T-helper 1 cell treated with Interleukin-12 subunit alpha and Interleukin-12 subunit beta and Interleukin-4 antibody, amounts not matched to agents 30 ng/mL and 1 ng/mL, for 36 hours (primary cell): ENCODE measurements around the gene ITPKB. TPM values are rescaled to one million over a fixed set of nuclear protein-coding genes. Genes with fewer than 3 reads are reported as not detected.
"Not testable (repeated sequence)": the region's sequence is repeated elsewhere in the genome, so short reads cannot be mapped to it uniquely, and the experiment has no call there.

ENCODE experiments used
- intact Hi-C: fragments of 100-400 bp; cut with micrococcal nuclease; formaldehyde crosslinking; loops from one replicate; pipeline ENCODE4 v1.15.1; 2024
- total RNA-seq: library from RNA; stranded (reverse); gene quantifications from 2 replicates; pipeline ENCODE4 v1.2.3, GENCODE V29; 2022

The ITPKB gene
- total RNA-seq, 1 donor from 2014 or later, result 45.3 TPM

DNA sequence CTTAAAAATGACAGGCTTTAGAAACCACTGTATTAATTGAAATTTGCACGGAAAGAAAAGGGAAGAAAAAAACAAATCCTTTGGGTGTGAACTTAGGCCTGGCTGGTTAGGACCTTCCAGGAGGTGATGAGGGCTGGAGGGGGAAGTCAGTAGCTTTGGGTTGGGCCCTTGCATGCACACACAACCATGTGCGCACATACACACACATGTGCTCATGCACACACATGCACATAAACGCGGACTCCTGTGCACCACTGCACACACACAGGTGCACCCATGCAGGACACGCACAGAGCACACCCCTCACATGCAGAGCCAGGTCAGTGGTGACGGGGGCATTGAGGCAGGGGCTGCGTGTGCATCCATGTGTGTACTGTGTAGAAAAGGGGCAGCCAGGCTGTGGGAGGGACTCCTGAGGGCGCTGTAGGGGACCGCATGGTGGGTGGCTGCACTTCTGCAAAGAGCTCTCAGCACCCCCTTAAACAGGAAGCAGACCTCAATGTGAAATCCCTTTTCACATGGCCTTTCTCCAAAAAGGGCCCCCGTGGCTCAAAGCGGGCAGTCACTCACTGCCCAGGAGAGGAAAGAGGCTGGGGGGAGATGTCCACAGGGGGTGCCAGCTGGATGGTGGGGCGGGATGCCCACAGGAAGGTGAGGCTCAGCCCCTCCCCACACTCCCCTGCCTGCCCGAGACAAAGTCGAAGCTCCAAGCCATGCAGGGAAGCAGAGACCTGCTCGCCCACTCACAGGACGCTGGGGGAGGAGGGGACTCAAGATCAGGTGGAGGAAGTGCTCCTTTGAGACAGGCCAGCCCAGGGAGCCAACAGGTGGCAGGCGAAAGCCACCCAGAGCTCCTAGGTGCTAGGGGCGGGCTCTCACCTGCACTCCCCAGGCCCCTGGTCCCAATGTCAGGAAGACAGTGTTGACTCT, 95.2 kb downstream of the ITPKB start:
- intact Hi-C loops, result loop anchor here (1.0 to 2.0 kb wide), 3 partner anchors 9 to 59 kb away; no protein-coding TSS in a partner anchor

DNA sequence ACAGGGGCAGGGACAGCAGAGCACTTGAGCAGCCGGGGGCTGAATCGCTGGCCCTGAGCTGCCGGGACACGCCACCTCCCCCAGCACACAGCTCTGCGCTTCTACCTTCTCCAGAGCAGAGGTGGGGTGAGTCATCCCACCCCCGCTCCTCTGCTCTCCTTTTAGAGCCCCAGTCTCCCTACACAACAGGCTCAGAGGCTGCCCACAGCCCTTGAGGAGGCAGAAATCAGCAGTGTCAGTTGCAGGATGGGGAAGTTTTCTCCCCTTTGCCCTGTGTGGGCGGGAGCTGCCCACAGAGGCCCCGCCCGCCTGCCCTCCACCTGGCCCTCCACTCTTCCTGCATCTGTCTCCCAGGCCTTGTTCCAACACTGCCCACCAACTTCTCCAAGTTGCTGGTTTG, 95.9 kb downstream of the ITPKB start:
- intact Hi-C loops, result loop anchor here (1.0 to 2.0 kb wide), 3 partner anchors 8 to 60 kb away; no protein-coding TSS in a partner anchor

DNA sequence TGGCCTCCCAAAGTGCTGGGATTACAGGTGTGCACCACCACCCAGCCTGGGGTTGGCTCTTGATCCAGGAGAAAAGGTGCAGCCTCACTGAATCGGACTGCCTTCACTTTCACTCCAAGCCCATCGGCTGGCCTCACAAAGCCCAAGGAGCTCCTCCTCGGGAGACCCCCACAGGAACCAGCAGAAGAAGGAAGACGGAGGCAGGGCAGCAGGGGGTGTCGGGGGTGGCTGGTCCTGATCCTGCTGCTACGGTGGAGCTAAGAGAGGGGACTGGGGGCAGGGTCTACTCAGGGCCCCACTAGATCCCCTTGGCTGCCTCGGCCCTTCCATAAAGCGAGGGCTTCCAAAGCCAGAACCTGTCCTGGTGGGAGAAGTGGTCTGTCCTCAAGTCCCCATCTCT, 96.7 kb downstream of the ITPKB start:
- intact Hi-C loops, result loop anchor here (2.0 kb wide), 1 partner anchor 60 kb away; no protein-coding TSS in a partner anchor

DNA sequence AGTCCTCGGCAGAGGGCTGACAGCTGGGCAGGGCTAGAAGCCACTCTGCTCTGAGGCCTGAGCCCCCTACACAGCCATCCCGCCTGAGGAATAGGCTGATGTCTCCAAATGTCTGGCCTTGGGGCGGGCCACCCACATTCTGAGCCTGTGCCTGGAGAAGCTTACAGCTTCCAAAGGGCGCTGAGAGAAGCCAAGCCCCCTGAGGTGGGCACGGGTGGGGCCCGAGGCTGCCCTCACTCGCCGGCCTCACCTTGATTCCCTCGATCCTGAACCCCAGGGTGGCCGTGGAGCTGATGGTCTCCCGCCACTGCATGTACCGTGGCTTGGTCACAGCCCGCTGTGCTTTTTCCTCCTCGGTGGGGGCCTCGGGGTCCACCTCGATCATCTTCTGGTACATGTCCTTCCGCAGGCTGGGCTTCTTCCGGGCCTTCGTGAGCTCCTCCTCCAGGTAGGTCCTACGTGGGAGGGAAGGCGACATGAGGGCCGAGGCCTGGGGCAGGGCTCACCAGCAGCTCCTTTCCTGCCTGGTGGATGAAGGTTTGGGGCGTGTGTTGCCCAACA, 97.3 kb downstream of the ITPKB start:
- intact Hi-C loops, result loop anchor here (2.0 kb wide), 1 partner anchor 61 kb away; no protein-coding TSS in a partner anchor

DNA sequence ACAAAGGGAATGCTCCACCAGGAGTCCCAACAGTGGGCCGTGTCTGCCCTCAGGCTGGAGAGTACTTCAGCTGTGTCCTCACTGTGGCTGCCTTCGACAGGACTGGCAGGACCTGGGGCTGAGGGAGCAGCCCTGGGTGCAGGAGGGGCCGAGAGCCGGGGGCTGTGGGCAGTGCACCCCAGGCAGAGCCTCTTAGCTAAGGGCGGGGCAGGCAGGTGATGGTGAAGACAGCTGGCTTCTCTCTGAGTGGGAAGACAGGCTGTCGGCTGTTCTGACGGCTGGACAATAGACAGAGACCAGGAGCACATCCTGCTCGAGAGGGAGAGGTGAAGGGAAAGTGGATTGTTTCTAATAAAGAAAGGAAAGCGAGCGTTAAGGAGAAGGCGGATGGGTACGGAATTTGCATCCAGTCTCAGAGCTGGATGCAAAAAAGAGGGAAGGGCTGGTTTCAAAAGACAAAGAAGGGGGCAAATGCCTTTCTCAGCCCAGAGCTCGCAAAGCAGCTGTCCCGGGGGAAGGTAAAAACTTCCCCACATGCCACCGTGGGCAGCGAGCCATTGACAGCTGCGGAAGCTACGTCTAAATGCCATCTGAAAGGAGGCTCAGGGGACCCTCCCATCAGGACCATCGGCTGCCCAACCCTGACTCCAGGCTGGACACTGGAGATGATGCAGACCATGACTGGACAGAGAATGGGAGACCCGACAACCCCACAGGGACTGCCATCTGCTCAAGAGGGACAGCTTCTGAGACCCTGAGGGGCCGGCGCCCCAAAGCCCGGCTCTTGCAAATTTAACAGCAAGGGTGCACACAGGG, 98.6 kb downstream of the ITPKB start:
- intact Hi-C loops, result no loop called here

DNA sequence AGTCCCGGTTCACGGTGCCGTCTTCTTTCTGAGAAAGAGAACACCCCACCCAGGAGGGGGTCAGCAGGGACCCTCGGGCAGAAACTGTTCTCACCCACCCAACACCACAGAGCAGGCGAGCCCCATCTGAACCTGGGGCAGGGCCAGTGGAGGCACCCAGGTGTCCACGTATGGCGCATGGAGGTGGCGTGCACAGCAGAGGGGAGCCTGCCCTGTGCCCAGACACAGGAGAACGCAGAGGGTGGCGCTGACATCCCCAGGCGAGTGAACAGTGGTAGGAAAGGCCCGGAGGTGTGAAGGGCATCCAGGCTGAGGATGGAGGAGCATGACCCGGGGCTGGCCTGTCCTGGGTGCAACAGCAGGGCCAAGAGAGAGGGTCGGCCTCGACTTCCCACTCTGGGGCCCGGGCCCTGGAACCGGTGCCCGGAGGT, 99.4 kb downstream of the ITPKB start:
- intact Hi-C loops, result no loop called here

DNA sequence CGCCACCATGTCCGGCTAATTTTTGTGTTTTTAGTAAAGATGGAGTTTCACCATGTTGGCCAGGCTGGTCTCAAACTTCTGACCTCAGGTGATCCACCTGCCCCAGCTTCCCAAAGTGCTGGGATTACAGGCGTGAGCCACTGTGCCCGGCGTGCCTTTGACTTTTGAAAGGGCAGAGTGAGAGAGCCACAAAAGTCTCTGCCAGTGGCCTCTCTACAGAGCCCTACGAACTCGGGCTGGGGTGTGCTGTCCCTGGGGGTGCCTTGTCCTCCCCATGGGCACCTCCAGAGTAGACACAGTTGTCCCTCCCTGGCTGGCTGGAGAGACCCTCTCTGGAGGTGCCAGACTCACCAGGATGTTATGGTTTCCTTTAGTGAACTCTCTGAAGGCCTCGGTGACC, 99.9 kb downstream of the ITPKB start:
- intact Hi-C loops, result not testable (repeated sequence)

DNA sequence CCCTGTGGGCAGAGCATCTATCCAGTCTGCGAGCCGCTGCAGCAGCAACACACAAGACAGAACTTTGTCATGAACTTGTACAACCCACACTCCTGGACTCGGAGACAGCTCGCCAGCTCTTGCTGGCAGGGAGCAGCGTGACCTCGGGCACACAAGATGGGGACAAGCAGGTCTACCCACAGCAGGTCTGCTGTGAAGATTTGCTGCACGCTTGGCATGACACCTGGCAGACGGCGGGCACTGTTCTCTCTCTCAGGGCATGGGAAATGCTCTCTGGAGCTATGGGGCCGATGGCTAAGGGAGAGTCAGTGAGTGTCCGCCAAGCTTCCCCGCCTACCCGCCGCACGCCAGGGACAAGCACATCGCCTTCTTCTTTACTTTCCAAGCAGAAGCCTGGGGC, 100.5 kb downstream of the ITPKB start:
- intact Hi-C loops, result no loop called here

DNA sequence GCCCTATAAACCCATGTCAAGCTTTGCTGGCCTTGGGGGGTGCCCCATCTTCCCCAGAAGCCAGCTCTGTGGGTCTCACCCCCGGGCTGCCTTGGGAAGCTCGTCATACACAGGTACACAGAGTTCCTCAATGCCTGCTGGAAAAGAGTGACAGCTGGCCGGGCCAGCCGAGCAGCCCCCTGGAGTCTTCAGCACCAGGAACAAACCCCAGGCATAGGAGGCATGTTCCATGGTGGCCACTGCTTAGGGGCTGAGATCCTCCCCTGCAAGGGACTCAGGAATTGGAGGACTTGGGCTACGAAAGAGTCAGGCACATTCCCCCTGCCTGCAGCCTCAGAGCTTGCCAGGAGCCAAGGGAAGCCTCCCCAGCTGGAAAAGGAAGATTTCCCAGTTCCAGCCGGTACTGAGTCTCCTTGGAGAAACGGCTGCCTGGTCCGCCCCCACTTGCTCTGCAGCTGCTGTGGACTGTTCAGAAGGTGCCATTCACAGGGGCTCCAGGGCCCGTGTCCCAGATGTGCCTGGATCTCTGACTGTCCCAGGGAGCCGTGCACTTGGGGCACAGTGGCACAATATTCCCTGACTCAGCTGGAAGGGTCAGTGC, 101.0 kb downstream of the ITPKB start:
- intact Hi-C loops, result no loop called here

DNA sequence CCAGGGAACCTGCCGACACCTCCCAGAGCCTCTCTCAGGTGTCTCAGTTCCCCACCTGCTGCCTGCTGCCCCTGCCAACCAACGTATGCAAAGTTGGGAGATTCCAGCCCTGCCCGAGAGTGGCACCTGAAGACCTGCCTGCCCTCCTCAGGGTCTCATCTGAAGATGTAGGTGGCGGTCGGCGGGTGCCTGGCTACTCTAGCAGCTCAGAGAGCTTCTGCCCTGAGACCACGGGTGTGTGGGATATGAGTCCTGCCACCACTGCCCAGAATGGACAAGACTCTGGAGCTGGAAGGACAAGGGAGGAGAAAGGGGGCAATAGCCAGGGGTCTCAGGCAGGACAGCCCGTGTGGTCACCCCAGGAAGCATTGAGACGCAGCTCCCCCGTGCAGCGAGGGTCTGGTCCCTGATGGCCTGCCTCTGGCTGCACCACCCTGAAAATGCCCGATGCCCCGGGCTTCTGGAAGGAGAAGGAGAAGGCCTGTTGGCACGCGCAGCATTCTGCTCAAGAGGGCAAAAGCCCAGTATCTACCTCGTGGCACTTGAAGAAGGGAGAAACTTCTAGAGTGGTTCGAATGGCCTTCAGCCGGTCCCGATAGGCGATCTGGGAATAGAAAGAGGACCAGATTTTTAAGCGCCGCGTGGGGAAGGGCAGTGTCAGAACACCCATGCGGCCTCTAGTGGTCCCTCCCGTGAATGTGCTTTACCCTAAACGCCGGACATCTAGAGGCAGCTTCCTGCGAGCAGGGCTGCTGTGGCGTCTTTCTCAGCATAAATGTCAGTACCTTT, 101.7 kb downstream of the ITPKB start:
- intact Hi-C loops, result no loop called here

DNA sequence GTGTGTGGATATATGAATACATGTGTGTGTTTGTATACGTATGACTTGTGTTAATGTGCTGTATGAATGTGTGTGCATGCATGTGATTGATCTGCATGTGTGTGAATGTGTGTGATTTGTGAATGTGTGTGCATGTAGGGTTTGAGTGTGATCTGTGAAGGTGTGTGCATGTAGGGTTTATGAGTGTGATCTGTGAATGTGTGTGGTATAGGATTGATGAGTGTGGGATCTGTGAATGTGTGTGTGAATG, 102.3 kb downstream of the ITPKB start:
- intact Hi-C loops, result no loop called here

DNA sequence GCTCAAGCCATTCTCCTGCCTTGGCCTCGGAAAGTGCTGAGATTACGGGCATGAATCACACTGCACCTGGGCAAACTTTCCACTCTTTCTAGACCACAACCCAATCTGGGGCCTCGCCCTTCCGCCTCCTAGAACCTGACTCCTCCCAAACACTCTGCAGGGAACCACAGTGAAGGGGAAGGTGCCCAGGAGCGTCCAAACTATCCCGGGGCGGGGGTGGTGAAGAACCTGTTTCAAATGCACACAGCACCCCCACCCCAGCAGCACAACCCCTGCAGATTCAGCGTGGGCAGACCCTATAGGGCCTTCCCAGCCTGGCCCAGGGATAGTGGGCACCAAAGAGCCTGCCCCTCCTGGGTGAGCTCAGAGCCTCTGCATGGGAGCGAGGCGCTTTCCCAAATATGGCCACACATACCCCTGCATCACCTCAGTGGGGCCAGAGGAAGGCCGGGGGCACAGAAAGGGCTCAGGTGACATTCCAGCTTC, 103.6 kb downstream of the ITPKB start:
- intact Hi-C loops, result loop anchor here (1.0 to 2.0 kb wide), 3 partner anchors 8 to 247 kb away; no protein-coding TSS in a partner anchor

DNA sequence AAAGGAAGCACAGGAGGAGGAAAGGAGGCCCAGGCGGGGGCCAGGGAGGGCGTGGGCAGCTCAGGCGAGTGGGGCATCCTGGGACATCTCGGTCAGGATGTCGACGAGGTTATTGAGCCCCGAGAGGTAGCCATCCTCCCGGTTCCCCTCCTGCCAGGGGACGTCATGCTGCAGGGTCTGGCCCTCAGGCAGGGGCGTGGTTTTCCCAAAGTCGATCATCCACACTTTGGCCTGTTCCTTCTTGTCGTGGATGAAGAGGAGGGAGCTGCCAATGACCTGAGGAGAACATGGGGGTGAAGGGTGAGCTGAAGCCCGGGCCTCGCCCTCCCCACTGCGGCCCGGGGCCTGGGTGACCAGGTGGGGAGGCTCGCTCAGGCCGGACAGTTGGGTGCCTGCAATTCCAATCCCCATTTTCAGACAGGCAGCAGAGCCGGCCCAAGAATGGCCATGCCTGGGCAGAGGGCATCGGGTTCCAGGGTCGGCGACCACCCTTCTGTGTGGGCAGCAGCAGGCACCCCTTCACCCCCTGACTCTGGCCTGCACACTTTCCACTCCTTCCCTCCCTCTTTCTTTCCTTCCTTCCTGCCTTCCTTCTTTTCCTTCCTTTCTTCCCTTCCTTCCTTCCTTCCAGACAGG, 104.4 kb downstream of the ITPKB start:
- intact Hi-C loops, result loop anchor here (1.0 to 2.0 kb wide), 11 partner anchors 8 to 248 kb away; partner anchors contain the start of gene ITPKB

DNA sequence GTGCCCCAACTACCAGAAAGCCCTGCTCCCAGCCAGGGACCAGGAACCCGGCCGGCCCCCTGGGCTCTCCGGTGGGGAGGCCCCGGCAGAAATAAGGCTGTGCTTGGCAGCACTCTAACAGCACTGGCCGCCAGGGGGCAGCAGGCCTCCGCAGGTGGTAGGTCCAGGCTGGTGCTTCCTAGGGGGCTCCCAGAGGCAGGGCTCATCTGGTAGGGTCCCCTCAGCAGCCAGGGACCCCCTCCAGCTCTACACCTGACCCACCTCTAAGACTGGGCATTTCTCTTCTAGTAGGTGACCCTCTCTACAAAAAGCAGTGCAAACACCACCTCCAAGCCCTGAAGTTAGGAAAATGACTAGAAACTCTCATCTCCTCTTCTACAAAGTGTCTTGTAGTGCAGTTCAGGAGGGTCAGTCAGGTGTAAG, 104.9 kb downstream of the ITPKB start:
- intact Hi-C loops, result loop anchor here (1.0 to 2.0 kb wide), 10 partner anchors 8 to 249 kb away; partner anchors contain the start of gene ITPKB

DNA sequence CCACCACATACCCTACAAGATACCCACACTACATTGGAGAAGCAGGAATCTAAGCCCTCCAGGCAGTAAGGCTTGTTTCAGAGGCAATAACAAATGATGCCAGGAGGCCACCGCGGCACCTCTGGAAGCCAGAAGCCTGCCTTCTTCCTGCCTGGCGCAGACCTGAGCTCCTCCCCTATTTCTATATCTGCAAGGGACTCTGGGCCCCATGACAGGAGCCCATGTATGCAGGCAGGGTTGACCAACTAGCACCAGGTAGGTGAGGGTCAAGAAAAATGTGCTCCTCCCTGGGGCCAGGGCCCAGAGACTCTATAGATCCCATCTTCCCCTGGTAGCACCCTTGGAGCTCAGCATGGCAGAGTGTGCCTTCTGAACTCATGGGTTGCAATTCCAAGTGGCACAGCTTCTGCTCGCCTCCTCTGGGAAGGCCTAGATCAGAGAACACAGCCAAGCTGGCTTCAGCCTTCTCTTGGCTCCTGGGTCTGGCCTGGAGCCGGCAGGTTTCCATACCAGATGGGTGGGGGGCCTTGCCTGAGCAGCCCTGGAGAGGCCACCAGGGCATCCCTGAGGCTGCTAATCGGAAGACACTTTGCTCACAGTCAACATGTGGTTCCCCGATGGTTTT, 105.4 kb downstream of the ITPKB start:
- intact Hi-C loops, result loop anchor here (1.0 to 2.0 kb wide), 10 partner anchors 7 to 249 kb away; partner anchors contain the start of gene ITPKB

DNA sequence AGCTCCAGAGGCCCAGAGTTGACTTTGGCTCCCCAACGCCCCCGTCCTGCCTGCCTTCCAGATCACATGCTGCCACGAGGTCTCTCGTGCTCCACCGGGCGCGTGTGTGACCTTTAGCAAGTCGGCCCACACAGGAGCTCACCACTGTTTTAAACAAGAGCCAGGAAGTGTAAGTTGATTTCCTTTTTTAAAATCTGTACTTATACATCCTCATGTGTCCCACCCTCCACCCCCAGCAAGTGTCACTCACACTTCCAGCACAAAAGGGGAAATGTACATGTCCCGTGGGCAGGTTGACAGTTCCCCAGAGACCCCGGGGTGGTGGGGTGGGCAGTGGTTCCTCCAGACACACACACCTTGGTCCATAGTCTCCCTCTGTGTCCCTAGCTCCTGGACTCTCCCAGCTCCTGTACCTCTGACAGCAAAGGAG, 106.1 kb downstream of the ITPKB start:
- intact Hi-C loops, result no loop called here

DNA sequence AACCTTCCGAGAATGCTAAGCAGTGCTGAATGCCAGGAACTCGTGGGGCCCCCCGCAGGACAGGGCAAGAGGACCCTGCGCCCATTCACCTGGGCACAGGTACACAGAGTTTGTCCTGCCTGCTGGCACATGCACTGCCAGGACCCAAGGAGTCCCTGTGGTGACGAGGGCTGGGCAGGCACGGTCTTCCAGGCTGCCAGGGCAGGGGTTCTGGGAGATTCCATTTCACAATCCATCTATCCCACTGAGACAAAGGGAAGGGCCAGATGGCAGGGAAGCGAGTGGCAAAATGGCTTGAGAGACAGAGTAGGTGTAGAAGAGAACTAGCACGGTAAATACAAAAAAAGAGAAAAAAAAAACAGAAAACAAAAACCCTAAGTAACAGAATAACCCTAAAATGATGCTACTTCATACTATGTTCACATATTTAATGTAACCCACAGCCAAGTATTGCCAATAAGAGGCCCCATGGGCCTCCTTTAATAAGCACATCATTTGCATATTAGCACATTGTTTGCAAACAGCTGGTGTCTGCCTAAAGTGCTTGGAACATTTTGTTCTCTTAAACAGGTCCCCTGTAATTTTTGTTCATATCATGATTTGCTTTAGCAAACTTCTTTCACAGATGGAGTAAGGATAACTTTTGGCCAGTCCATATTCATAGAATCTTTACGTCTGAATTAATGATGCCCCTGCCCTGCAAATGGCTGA, 106.8 kb downstream of the ITPKB start:
- intact Hi-C loops, result no loop called here

DNA sequence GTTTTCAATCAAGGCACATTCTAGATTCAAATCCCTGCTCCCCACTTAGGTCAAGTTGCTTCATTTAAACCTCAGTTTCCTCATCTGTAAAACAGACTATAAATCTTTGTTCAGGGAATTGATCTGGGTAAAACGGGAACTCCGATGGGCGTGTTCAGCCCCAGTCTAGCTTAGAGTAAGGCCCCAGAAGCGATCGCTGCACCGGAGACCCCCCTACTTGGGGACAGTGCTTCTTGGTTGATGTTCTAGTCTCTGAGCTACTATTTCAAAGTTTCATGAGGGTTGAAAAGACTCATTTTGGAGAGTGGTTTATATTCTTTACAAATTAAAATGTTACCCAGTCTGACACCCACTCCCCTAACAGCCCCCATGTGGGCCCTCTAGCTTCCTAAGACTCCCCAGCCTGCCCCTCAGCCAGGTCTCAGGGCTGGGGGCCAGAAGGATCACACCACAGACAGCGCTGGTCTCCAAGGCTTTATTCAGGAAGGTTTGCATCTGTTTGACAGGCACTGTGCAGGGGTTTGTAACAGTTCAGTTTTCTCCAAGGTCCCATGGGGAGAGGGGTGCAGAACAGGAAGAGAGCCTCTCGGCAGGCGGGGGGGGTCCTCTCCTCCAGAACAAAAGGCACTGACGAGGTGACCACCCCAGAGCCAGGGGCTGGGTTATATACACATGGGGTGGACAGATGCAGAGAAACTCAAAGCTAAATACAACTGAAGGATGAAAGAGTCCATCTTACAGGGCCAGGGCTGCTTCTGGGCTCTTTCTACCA, 107.7 kb downstream of the ITPKB start:
- intact Hi-C loops, result no loop called here
